Mammary epithelial cell (primary cell): ENCODE results near the gene RIOK2.

Source experiments
- CTCF ChIP-seq, 2 donors: IDR thresholded peaks in 1 of 2; conservative IDR thresholded peaks in 1 of 2; 2 replicates each; pipeline ENCODE4 v1.5.1; 2011 to 2012; ENCODE audit warnings: inconsistent platforms in 2 of 2, low read length in 2 of 2, mild to moderate bottlenecking in 2 of 2, control low read depth in 1 of 2, low read depth in 1 of 2; ENCODE audit not compliant: insufficient read depth in 1 of 2; ENCODE audit errors: extremely low read depth in 1 of 2
- EZH2 ChIP-seq: IDR thresholded peaks from 2 replicates; pipeline ENCODE4 v1.6.1; 2012; ENCODE audit warnings: low read length, inconsistent platforms, borderline replicate concordance

- TF ChIP-seq CTCF (conservative IDR thresholded peaks at IDR 0.05 in 1 of 2, IDR thresholded peaks at IDR 0.05 in 1 of 2; ENCODE audit: extremely low read depth in 1 of 2, insufficient read depth in 1 of 2, low read depth in 1 of 2, low read length in 2 of 2) (no peak), EZH2 (no peak)
Observed at GRCh38 chr5:97193355-97193688, 10.3 kb upstream of the RIOK2 start.
